ENCODE results near the gene FOXL2.

DNA sequence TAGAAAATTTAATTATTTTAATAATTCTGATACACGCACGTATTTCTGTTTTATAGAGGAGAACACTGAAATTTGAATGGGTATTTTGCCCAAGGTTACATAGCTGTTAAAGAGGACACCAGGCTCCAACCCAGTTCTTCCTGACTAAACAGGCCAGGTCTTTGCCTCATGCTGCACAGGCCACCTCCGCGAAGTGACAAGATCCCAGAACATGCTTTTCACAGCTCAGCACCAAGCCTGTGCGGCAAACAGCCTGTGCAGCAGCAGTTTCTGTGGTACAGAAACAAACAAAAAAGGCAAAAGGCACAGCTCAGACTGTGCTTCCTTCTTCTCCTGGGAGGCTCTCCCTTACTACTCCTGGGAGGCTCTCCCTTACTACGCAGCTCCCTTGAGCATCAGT, 6.5 kb downstream of the FOXL2 start:
- TF ChIP-seq, protein P1, sequence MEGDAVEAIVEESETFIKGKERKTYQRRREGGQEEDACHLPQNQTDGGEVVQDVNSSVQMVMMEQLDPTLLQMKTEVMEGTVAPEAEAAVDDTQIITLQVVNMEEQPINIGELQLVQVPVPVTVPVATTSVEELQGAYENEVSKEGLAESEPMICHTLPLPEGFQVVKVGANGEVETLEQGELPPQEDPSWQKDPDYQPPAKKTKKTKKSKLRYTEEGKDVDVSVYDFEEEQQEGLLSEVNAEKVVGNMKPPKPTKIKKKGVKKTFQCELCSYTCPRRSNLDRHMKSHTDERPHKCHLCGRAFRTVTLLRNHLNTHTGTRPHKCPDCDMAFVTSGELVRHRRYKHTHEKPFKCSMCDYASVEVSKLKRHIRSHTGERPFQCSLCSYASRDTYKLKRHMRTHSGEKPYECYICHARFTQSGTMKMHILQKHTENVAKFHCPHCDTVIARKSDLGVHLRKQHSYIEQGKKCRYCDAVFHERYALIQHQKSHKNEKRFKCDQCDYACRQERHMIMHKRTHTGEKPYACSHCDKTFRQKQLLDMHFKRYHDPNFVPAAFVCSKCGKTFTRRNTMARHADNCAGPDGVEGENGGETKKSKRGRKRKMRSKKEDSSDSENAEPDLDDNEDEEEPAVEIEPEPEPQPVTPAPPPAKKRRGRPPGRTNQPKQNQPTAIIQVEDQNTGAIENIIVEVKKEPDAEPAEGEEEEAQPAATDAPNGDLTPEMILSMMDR (IDR thresholded peaks at IDR 0.05 in 4 of 5, conservative IDR thresholded peaks at IDR 0.05 in 1 of 5) = no peak
- TF ChIP-seq POLR2A (IDR thresholded peaks at IDR 0.05) = no peak

Data from gastrocnemius medialis (tissue), 4 donors.